Measurements from ENCODE around the gene TIE1.

The TIE1 gene

GRCh38 chr1:43300378-43301094, at the start of gene TIE1:
Gene TIE1, plus strand, starts transcription at chr1:43300982. Its CDS starts 90 bp downstream, at chr1:43301072.
- in situ Hi-C loops (cut with MboI; ENCODE audit: low sequenced_read_pairs): no loop called here

- in situ Hi-C loops (cut with MboI; ENCODE audit: low sequenced_read_pairs): no loop called here
These were observed 49.8 kb upstream of the TIE1 start for GRCh38 chr1:43251024-43251423.

GRCh38 chr1:43252225-43252624, 48.6 kb upstream of the TIE1 start:
- in situ Hi-C loops (cut with MboI; ENCODE audit: low sequenced_read_pairs): no loop called here

GRCh38 chr1:43253173-43253572, 47.6 kb upstream of the TIE1 start:
- in situ Hi-C loops (cut with MboI; ENCODE audit: low sequenced_read_pairs): no loop called here

GRCh38 chr1:43253876-43254275, 46.9 kb upstream of the TIE1 start:
- in situ Hi-C loops (cut with MboI; ENCODE audit: low sequenced_read_pairs): no loop called here

GRCh38 chr1:43255438-43256210, 45.2 kb upstream of the TIE1 start:
- in situ Hi-C loops (cut with MboI; ENCODE audit: low sequenced_read_pairs): no loop called here

GRCh38 chr1:43256675-43257570, 43.9 kb upstream of the TIE1 start:
- in situ Hi-C loops (cut with MboI; ENCODE audit: low sequenced_read_pairs): no loop called here

GRCh38 chr1:43258370-43258769, 42.4 kb upstream of the TIE1 start:
- in situ Hi-C loops (cut with MboI; ENCODE audit: low sequenced_read_pairs): no loop called here

- in situ Hi-C loops (cut with MboI; ENCODE audit: low sequenced_read_pairs): no loop called here
These were observed 35.4 kb upstream of the TIE1 start for GRCh38 chr1:43265431-43265830.

- in situ Hi-C loops (cut with MboI; ENCODE audit: low sequenced_read_pairs): no loop called here
These were observed 33.9 kb upstream of the TIE1 start for GRCh38 chr1:43266881-43267280.

- in situ Hi-C loops (cut with MboI; ENCODE audit: low sequenced_read_pairs): no loop called here
These were observed 33.4 kb upstream of the TIE1 start for GRCh38 chr1:43267291-43267805.

GRCh38 chr1:43267818-43268425, 32.9 kb upstream of the TIE1 start:
- in situ Hi-C loops (cut with MboI; ENCODE audit: low sequenced_read_pairs): no loop called here

GRCh38 chr1:43269627-43270375, 31.0 kb upstream of the TIE1 start, which contains the start of gene TMEM125:
Gene TMEM125, plus strand, starts transcription at chr1:43269983. Its CDS starts 2,740 bp downstream, at chr1:43272723.
- in situ Hi-C loops (cut with MboI; ENCODE audit: low sequenced_read_pairs): no loop called here

- in situ Hi-C loops (cut with MboI; ENCODE audit: low sequenced_read_pairs): no loop called here
These were observed 30.2 kb upstream of the TIE1 start for GRCh38 chr1:43270421-43271095.

- in situ Hi-C loops (cut with MboI; ENCODE audit: low sequenced_read_pairs): no loop called here
These were observed 29.3 kb upstream of the TIE1 start for GRCh38 chr1:43271186-43272118.

GRCh38 chr1:43272161-43272560, 28.6 kb upstream of the TIE1 start:
- in situ Hi-C loops (cut with MboI; ENCODE audit: low sequenced_read_pairs): no loop called here

GRCh38 chr1:43272576-43273571, 27.9 kb upstream of the TIE1 start:
- in situ Hi-C loops (cut with MboI; ENCODE audit: low sequenced_read_pairs): no loop called here

Data from HL-60/S4 (cell line).